Right cardiac atrium (tissue), 5 donors: Measurements from ENCODE around the gene DNM1. TPM values are rescaled to one million over a fixed set of nuclear protein-coding genes. Genes with fewer than 3 reads are reported as not detected.

Experiments
- ATAC-seq, 2 donors: fragments of 200-7000 bp; cut with Tn5 transposase; one replicate each; pipeline versions ENCODE4 v1.8.0 to v1.9.1; 2020; ENCODE audit warnings: moderate library complexity in 2 of 2, mild to moderate bottlenecking in 1 of 2
- DNase-seq, 3 donors: peaks; one replicate each; pipeline ENCODE4 v3.0.0-alpha.2; 2020
- H3K27ac ChIP-seq: one replicate; pipeline ENCODE4 v1.5.1; 2013; ENCODE audit warnings: mild to moderate bottlenecking, low read length, control low read depth, moderate library complexity
- H3K27me3 ChIP-seq: one replicate; pipeline ENCODE4 v1.6.1; 2013; ENCODE audit not compliant: control insufficient read depth, insufficient read depth
- H3K4me1 ChIP-seq: one replicate; pipeline ENCODE4 v1.6.1; 2013; ENCODE audit warnings: low read length; ENCODE audit not compliant: control insufficient read depth, insufficient read depth
- H3K4me3 ChIP-seq: one replicate; pipeline ENCODE4 v1.5.1; 2013; ENCODE audit warnings: low read length, control low read depth
- H3K9me3 ChIP-seq: one replicate; pipeline ENCODE4 v1.6.1; 2013; ENCODE audit warnings: low read length; ENCODE audit not compliant: control insufficient read depth
- WGBS: extraction: QIAGEN DNeasy Blood & Tissue Kit; methylation state at CpG from one replicate; pipeline ENCODE4 v1.1.7; 2013; 5-methylcytosine and 5-hydroxymethylcytosine counted together
- intact Hi-C, 4 donors: fragments of 100-400 bp; cut with DNase I; formaldehyde crosslinking; loops; one replicate each; pipeline versions ENCODE4 v1.11.0 to v1.14.0; 2022 to 2023
- polyA plus RNA-seq: library from polyadenylated mRNA; stranded (reverse); fragments of 200-250 nt; gene quantifications from one replicate; pipeline ENCODE4 v1.2.3, GENCODE V29; 2013
- total RNA-seq, 4 donors: library from RNA; stranded (reverse); fragmentation: NEBNext Ultra II Directional; extraction: Animal tissue kit (Norgen Biotek cat#: 25700); gene quantifications; one replicate each; pipeline ENCODE4 v1.2.1, GENCODE V29; 2021
- donor health status: healthy with polysubstance abuse.
- donor health status: DM: no; HTN: yes; CAD: no.
- donor health status: DM: no; HTN: no; CAD: no.
- donor health status: DM: no; HTN: yes; CAD: no; lungs with severe emphysema.
- donor health status: DM: yes; HTN: yes; CAD: no.

DNM1 gene
- total and polyA plus RNA-seq, 5 donors: 4.4 to 7.4 (median 6.0) TPM

- ATAC-seq: no peak
- intact Hi-C loops: no loop called here
- Histone ChIP-seq H3K4me3 (no peak overlapping the region), H3K27me3 (no peaks in the 10 kb centered on the region), H3K4me1 (no peaks in the 10 kb centered on the region), H3K9me3 (no peaks in the 10 kb centered on the region), H3K27ac (no peak overlapping the region)
- 89% methylated on average over 7 of the region's 7 CpGs for WGBS
- DNase-seq: no peak
Observed at GRCh38 chr9:128208386-128208785, 5.2 kb downstream of the DNM1 start.

GRCh38 chr9:128208946-128209669, 5.9 kb downstream of the DNM1 start:
- no peaks in the 10 kb centered on the region for H3K4me1 ChIP-seq
- H3K9me3 ChIP-seq: no peaks in the 10 kb centered on the region
- no peak for DNase-seq
- WGBS: 75% methylated on average over 15 of the region's 15 CpGs
- intact Hi-C loops: no loop called here
- ATAC-seq: no peak
- no peak overlapping the region for H3K4me3 ChIP-seq
- no peaks in the 10 kb centered on the region for H3K27me3 ChIP-seq
- H3K27ac ChIP-seq: no peak overlapping the region

GRCh38 chr9:128211186-128211980, 8.2 kb downstream of the DNM1 start:
- WGBS: 64% methylated on average over 12 of the region's 12 CpGs
- intact Hi-C loops: no loop called here
- H3K4me3 ChIP-seq: no peak overlapping the region
- no peaks in the 10 kb centered on the region for H3K9me3 ChIP-seq
- H3K27me3 ChIP-seq: no peaks in the 10 kb centered on the region
- no peak for ATAC-seq
- no peak overlapping the region for H3K27ac ChIP-seq
- H3K4me1 ChIP-seq: no peaks in the 10 kb centered on the region
- no peak for DNase-seq

- DNase-seq: no peak
- Histone ChIP-seq H3K4me3 (no peak overlapping the region), H3K27me3 (no peaks in the 10 kb centered on the region), H3K27ac (no peak overlapping the region), H3K4me1 (no peaks in the 10 kb centered on the region), H3K9me3 (no peaks in the 10 kb centered on the region)
- no peak for ATAC-seq
- intact Hi-C loops: no loop called here
- 84% methylated on average over 2 of the region's 2 CpGs for WGBS
Observed at GRCh38 chr9:128211981-128212281, 8.8 kb downstream of the DNM1 start.

- peak in 1 of 3 donors; percentile 18 for DNase-seq
Observed at GRCh38 chr9:128213746-128214497, 10.7 kb downstream of the DNM1 start.

GRCh38 chr9:128214571-128215490, 11.7 kb downstream of the DNM1 start:
- Histone ChIP-seq H3K9me3 (no peaks in the 10 kb centered on the region), H3K27me3 (no peaks in the 10 kb centered on the region), H3K4me3 (no peak overlapping the region), H3K4me1 (no peaks in the 10 kb centered on the region), H3K27ac (no peak overlapping the region)
- intact Hi-C loops: no loop called here
- 69% methylated on average over 21 of the region's 21 CpGs for WGBS
- DNase-seq (peak in 1 of 3 donors; percentile 45), ATAC-seq (no peak)

More at GRCh38 chr9:128213746-128214497, 10.7 kb downstream of the DNM1 start:
- H3K4me1 ChIP-seq: no peaks in the 10 kb centered on the region
- ATAC-seq: no peak
- no peaks in the 10 kb centered on the region for H3K27me3 ChIP-seq
- no peaks in the 10 kb centered on the region for H3K9me3 ChIP-seq
- H3K4me3 ChIP-seq: no peak overlapping the region
- intact Hi-C loops: no loop called here
- WGBS: 82% methylated on average over 12 of the region's 12 CpGs
- no peak overlapping the region for H3K27ac ChIP-seq

GRCh38 chr9:128215491-128216409, 12.6 kb downstream of the DNM1 start:
- Histone ChIP-seq H3K27me3 (no peaks in the 10 kb centered on the region), H3K4me3 (no peak overlapping the region), H3K27ac (no peak overlapping the region), H3K9me3 (no peaks in the 10 kb centered on the region), H3K4me1 (no peaks in the 10 kb centered on the region)
- 53% methylated on average over 10 of the region's 10 CpGs for WGBS
- intact Hi-C loops: no loop called here
- ATAC-seq: no peak
- peak in 1 of 3 donors; percentile 52 for DNase-seq

- Histone ChIP-seq H3K4me1 (no peaks in the 10 kb centered on the region), H3K27ac (peak overlapping the region; percentile 16), H3K27me3 (no peaks in the 10 kb centered on the region), H3K4me3 (no peak overlapping the region), H3K9me3 (no peaks in the 10 kb centered on the region)
- no peak for DNase-seq
- ATAC-seq: no peak
- intact Hi-C loops: no loop called here
- 77% methylated on average over 16 of the region's 16 CpGs for WGBS
Observed at GRCh38 chr9:128216781-128217553, 13.8 kb downstream of the DNM1 start.

GRCh38 chr9:128218172-128218517, 15.0 kb downstream of the DNM1 start:
- Histone ChIP-seq H3K27me3 (no peaks in the 10 kb centered on the region), H3K4me1 (no peaks in the 10 kb centered on the region), H3K9me3 (no peaks in the 10 kb centered on the region), H3K4me3 (peak overlapping the region; percentile 8), H3K27ac (no peak overlapping the region)
- peak in 1 of 2 donors; percentile 2 for ATAC-seq
- no peak for DNase-seq
- whole genome bisulfite sequencing: 63% methylated on average over 11 of the region's 11 CpGs
- intact Hi-C loops: no loop called here
